SK-N-SH (cell line): Measurements from ENCODE around the gene KLHL40. TPM values are rescaled to one million over a fixed set of nuclear protein-coding genes. Genes with fewer than 3 reads are reported as not detected.

Experiments used
- CTCF ChIA-PET: fragments of 300-600, 350-600 bp; formaldehyde crosslinking; extraction: SDS; loops from one replicate; lab custom pipeline; 2021; lab: Yijun Ruan, JAX
- POLR2A ChIA-PET: fragments of 350-600 bp; sonication (Branson Sonifier 250); formaldehyde crosslinking; extraction: SDS; loops from one replicate; lab custom pipeline; 2020; ENCODE audit warnings: antibody characterized with exemption, inconsistent platforms; lab: Yijun Ruan, JAX
- DNase-seq: peaks from one replicate; pipeline ENCODE4 v3.0.0; 2012
- H2AFZ ChIP-seq: fragments of 200-600 bp; sonication (generic); 2 replicates; pipeline ENCODE4 v1.8.1; 2016; ENCODE audit warnings: antibody characterized with exemption, mild to moderate bottlenecking, low read depth
- H3F3A ChIP-seq: fragments of 200-600 bp; sonication (generic); replicated peaks from 2 replicates; pipeline ENCODE3; 2016; ENCODE audit warnings: antibody characterized with exemption, mild to moderate bottlenecking; ENCODE audit not compliant: insufficient read depth
- H3K27ac ChIP-seq, 2 experiments: fragments of 200-500 bp in 1 of 2; fragments of 200-600 bp in 1 of 2; sonication (Bioruptor generic) in 1 of 2; sonication (generic), shearing (Covaris generic) in 1 of 2; 2 replicates each; pipeline versions ENCODE4 v1.5.1 to v1.6.1; 2014 to 2016; ENCODE audit warnings: low read depth in 2 of 2, inconsistent platforms in 1 of 2, low read length in 1 of 2, mild to moderate bottlenecking in 1 of 2, mixed read lengths in 1 of 2
- H3K27me3 ChIP-seq: fragments of 200-600 bp; sonication (generic), shearing (Covaris generic); 2 replicates; pipeline ENCODE4 v1.6.1; 2016; ENCODE audit warnings: mixed run types; ENCODE audit not compliant: insufficient read depth
- H3K36me3 ChIP-seq, 2 experiments: fragments of 200-500 bp in 1 of 2; fragments of 200-600 bp in 1 of 2; sonication (Bioruptor generic) in 1 of 2; sonication (generic) in 1 of 2; replicated peaks in 1 of 2; 2 replicates each; pipeline versions ENCODE3 to v1.5.1; 2014 to 2016; ENCODE audit warnings: low read length in 1 of 2, mild to moderate bottlenecking in 1 of 2; ENCODE audit not compliant: insufficient read depth in 2 of 2, control insufficient read depth in 1 of 2
- H3K4me1 ChIP-seq, 2 experiments: fragments of 200-500 bp in 1 of 2; fragments of 200-600 bp in 1 of 2; sonication (Bioruptor generic) in 1 of 2; sonication (generic), shearing (Covaris generic) in 1 of 2; 2 replicates each; pipeline versions ENCODE4 v1.5.1 to v1.6.1; 2014 to 2016; ENCODE audit warnings: low read depth in 1 of 2, low read length in 1 of 2, mixed run types in 1 of 2; ENCODE audit not compliant: insufficient read depth in 2 of 2, control insufficient read depth in 1 of 2
- H3K4me2 ChIP-seq: fragments of 200-600 bp; sonication (generic), shearing (Covaris generic); 2 replicates; pipeline ENCODE4 v1.6.1; 2017; ENCODE audit warnings: mixed run types
- H3K4me3 ChIP-seq, 2 experiments: fragments of 200-500 bp in 1 of 2; fragments of 200-600 bp in 1 of 2; sonication (Bioruptor generic) in 1 of 2; sonication (generic), shearing (Covaris generic) in 1 of 2; 2 replicates each; pipeline versions ENCODE4 v1.5.1 to v1.8.1; 2014 to 2016; ENCODE audit warnings: low read depth in 2 of 2, inconsistent platforms in 1 of 2, low read length in 1 of 2, mild to moderate bottlenecking in 1 of 2, mixed read lengths in 1 of 2, moderate library complexity in 1 of 2
- H3K79me2 ChIP-seq: fragments of 200-600 bp; sonication (generic); 2 replicates; pipeline ENCODE4 v1.8.1; 2017; ENCODE audit warnings: mild to moderate bottlenecking; ENCODE audit not compliant: insufficient read depth
- H3K9ac ChIP-seq: fragments of 200-600 bp; sonication (generic); 2 replicates; pipeline ENCODE4 v1.6.1; 2017; ENCODE audit warnings: mixed run types
- H3K9me2 ChIP-seq: fragments of 200-600 bp; sonication (generic); 2 replicates; pipeline ENCODE4 v1.6.1; 2017; ENCODE audit warnings: mixed run types
- H3K9me3 ChIP-seq: fragments of 200-600 bp; sonication (generic); 2 replicates; pipeline ENCODE4 v1.6.1; 2017; ENCODE audit warnings: mixed run types, mild to moderate bottlenecking, moderate library complexity
- H4K20me1 ChIP-seq: fragments of 200-600 bp; sonication (generic); 2 replicates; pipeline ENCODE4 v1.6.1; 2017; ENCODE audit warnings: mild to moderate bottlenecking, mixed run types; ENCODE audit not compliant: insufficient read depth
- CHD2 ChIP-seq: fragments of 150-350 bp; IDR thresholded peaks from 2 replicates; pipeline ENCODE4 v1.6.1; 2018; ENCODE audit warnings: low read length; ENCODE audit not compliant: partially characterized antibody
- CTCF ChIP-seq: fragments of 200-600 bp; sonication (generic); IDR thresholded peaks from 2 replicates; pipeline ENCODE4 v1.6.1; 2017; ENCODE audit warnings: antibody characterized with exemption, mild to moderate bottlenecking, moderate library complexity
- GABPA ChIP-seq: IDR thresholded peaks from 2 replicates; pipeline ENCODE4 v1.4.0; 2012; ENCODE audit warnings: low read depth, mild to moderate bottlenecking
- IRF3 ChIP-seq: fragments of 150-350 bp; IDR thresholded peaks from 2 replicates; pipeline ENCODE4 v1.6.1; 2016; ENCODE audit warnings: mild to moderate bottlenecking, low read depth, low read length
- JUND ChIP-seq: IDR thresholded peaks from 2 replicates; pipeline ENCODE4 v1.4.0; 2012
- MEF2A ChIP-seq: IDR thresholded peaks from 2 replicates; pipeline ENCODE4 v1.4.0; 2012; ENCODE audit warnings: low read depth, borderline replicate concordance
- NRF1 ChIP-seq: IDR thresholded peaks from 2 replicates; pipeline ENCODE4 v1.6.1; 2012; ENCODE audit warnings: low read depth, mild to moderate bottlenecking, low read length
- PBX3 ChIP-seq: IDR thresholded peaks from 2 replicates; pipeline ENCODE4; 2012
- RXRA ChIP-seq: IDR thresholded peaks from 2 replicates; pipeline ENCODE4 v1.4.0; 2012; ENCODE audit warnings: low read depth, mild to moderate bottlenecking, borderline replicate concordance
- SIN3A ChIP-seq: IDR thresholded peaks from 2 replicates; pipeline ENCODE4 v1.6.1; 2012; ENCODE audit warnings: low read depth, mild to moderate bottlenecking, low read length, moderate library complexity, borderline replicate concordance
- TEAD4 ChIP-seq: IDR thresholded peaks from 2 replicates; pipeline ENCODE4 v1.4.0; 2012; ENCODE audit warnings: mild to moderate bottlenecking, borderline replicate concordance; ENCODE audit not compliant: insufficient read depth
- USF2 ChIP-seq: fragments of 150-350 bp; IDR thresholded peaks from 2 replicates; pipeline ENCODE4 v1.6.1; 2017; ENCODE audit warnings: antibody characterized with exemption, low read length, low read depth, borderline replicate concordance
- YY1 ChIP-seq: IDR thresholded peaks from 2 replicates; pipeline ENCODE4 v1.4.0; 2012; ENCODE audit warnings: low read depth, mild to moderate bottlenecking
- WGBS: methylation state at CpG from one replicate; pipeline ENCODE4 v1.1.6; 2017; ENCODE audit warnings: low lambda C conversion rate; 5-methylcytosine and 5-hydroxymethylcytosine counted together
- polyA plus RNA-seq, 3 experiments: library from polyadenylated mRNA; depleted of rRNA; stranded (reverse); fragments of >200 nt; gene quantifications; 2 replicates each; pipeline ENCODE4 v1.2.3, GENCODE V29; 2012

KLHL40 gene
- polyA plus RNA-seq, 1 of the 3 experiments (the other 2 are of a cell fraction) = not detected

GRCh38 chr3:42732829-42733459 lies 47.6 kb downstream of the KLHL40 start:
- Histone ChIP-seq H3K36me3 (no peaks in the 10 kb centered on the region), H3K4me2 (no peak overlapping the region), H2AFZ (no peak overlapping the region), H3K4me1 (peaks cover 0 to 12% of the 10 kb centered on the region in 2 experiments; a peak in 1 of 4 replicates), H3K9ac (no peak overlapping the region), H4K20me1 (no peaks in the 10 kb centered on the region), H3K9me2 (no peaks in the 10 kb centered on the region), H3K27ac (no peak overlapping the region), H3K79me2 (no peaks in the 10 kb centered on the region), H3K27me3 (no peaks in the 10 kb centered on the region; the same call in 1 of the 2 replicates), H3F3A (no peaks in the 10 kb centered on the region), H3K9me3 (no peaks in the 10 kb centered on the region), H3K4me3 (no peak overlapping the region)
- ChIA-PET POLR2A (no interaction called here), CTCF (interaction anchor here (0.9 to 3.3 kb wide), 2 partner anchors 12 to 15 kb away, joined by 3 to 16 read pairs; no protein-coding TSS in a partner anchor)
- WGBS = 56% methylated on average over 8 of the region's 9 CpGs
- DNase-seq = no peak
- TF ChIP-seq GABPA (no peak), JUND (no peak)

- Histone ChIP-seq H3K27ac (no peak overlapping the region), H3K36me3 (no peaks in the 10 kb centered on the region), H3K4me2 (no peak overlapping the region), H4K20me1 (no peaks in the 10 kb centered on the region)
- CTCF ChIA-PET = interaction anchor here (0.9 to 3.3 kb wide), 2 partner anchors 11 to 14 kb away, joined by 3 to 16 read pairs; no protein-coding TSS in a partner anchor
- WGBS = 60% methylated on average over 11 of the region's 13 CpGs
- TF ChIP-seq IRF3 (no peak), RXRA (no peak), CHD2 (no peak), TEAD4 (no peak)
- TF ChIP-seq, all 33 proteins: peak for 0
- H3K9me2 ChIP-seq = no peaks in the 10 kb centered on the region
- no peak overlapping the region for H3K4me3 ChIP-seq
- H3K27me3 ChIP-seq = no peaks in the 10 kb centered on the region; the same call in 1 of the 2 replicates
- POLR2A ChIA-PET = no interaction called here
- H3K9me3 ChIP-seq = no peaks in the 10 kb centered on the region
- no peak overlapping the region for H3K9ac ChIP-seq
- peaks cover 0 to 12% of the 10 kb centered on the region in 2 experiments; a peak in 1 of 4 replicates for H3K4me1 ChIP-seq
- H3F3A ChIP-seq = no peaks in the 10 kb centered on the region
- no peak for DNase-seq
- H3K79me2 ChIP-seq = no peaks in the 10 kb centered on the region
- H2AFZ ChIP-seq = no peak overlapping the region
These were observed 48.3 kb downstream of the KLHL40 start for GRCh38 chr3:42733501-42734262.

GRCh38 chr3:42734263-42734860 lies 49.0 kb downstream of the KLHL40 start:
- H3K9me3 ChIP-seq = no peaks in the 10 kb centered on the region
- no peak overlapping the region for H3K4me2 ChIP-seq
- no peaks in the 10 kb centered on the region for H4K20me1 ChIP-seq
- H3K4me1 ChIP-seq = peaks cover 0 to 10% of the 10 kb centered on the region in 2 experiments; a peak in 1 of 4 replicates
- CTCF ChIA-PET = interaction anchor here (1.3 to 3.3 kb wide), 3 partner anchors 10 to 85 kb away, joined by 3 to 16 read pairs (median 11); no protein-coding TSS in a partner anchor
- WGBS = 46% methylated on average over 4 of the region's 6 CpGs
- no peak overlapping the region for H2AFZ ChIP-seq
- no peak overlapping the region for H3K27ac ChIP-seq
- H3K9ac ChIP-seq = no peak overlapping the region
- no peaks in the 10 kb centered on the region for H3F3A ChIP-seq
- H3K27me3 ChIP-seq = no peaks in the 10 kb centered on the region; the same call in 1 of the 2 replicates
- H3K79me2 ChIP-seq = no peaks in the 10 kb centered on the region
- no peaks in the 10 kb centered on the region for H3K9me2 ChIP-seq
- DNase-seq = no peak
- no peaks in the 10 kb centered on the region for H3K36me3 ChIP-seq
- no peak overlapping the region for H3K4me3 ChIP-seq
- POLR2A ChIA-PET = no interaction called here
- TF ChIP-seq MEF2A (no peak), PBX3 (no peak), TEAD4 (no peak), CTCF (no peak), USF2 (no peak), GABPA (no peak), YY1 (no peak), NRF1 (no peak), SIN3A (no peak)
